SJCRH30 (cell line): ENCODE data around the gene PLEKHJ1. TPM values are rescaled to one million over a fixed set of nuclear protein-coding genes. Genes with fewer than 3 reads are reported as not detected.

Experiments used
- DNase-seq, 2 experiments: peaks; one replicate each; pipeline ENCODE4 v3.0.0-alpha.2; 2015 to 2020
- H3K27ac ChIP-seq: fragments of 250-450 bp; sonication (Bioruptor Pico); 2 replicates; pipeline ENCODE4 v1.5.1; 2020; ENCODE audit warnings: mild to moderate bottlenecking, moderate library complexity
- H3K27me3 ChIP-seq: fragments of 250-450 bp; sonication (Bioruptor Pico); 2 replicates; pipeline ENCODE4 v1.5.1; 2020; ENCODE audit warnings: mild to moderate bottlenecking, moderate library complexity
- H3K36me3 ChIP-seq: fragments of 250-450 bp; sonication (Bioruptor Pico); 2 replicates; pipeline ENCODE4 v1.5.1; 2020; ENCODE audit warnings: mild to moderate bottlenecking, moderate library complexity
- H3K4me1 ChIP-seq: fragments of 250-450 bp; sonication (Bioruptor Pico); 2 replicates; pipeline ENCODE4 v1.5.1; 2020; ENCODE audit warnings: mild to moderate bottlenecking, moderate library complexity
- H3K4me3 ChIP-seq: fragments of 250-450 bp; sonication (Bioruptor Pico); 2 replicates; pipeline ENCODE4 v1.5.1; 2020; ENCODE audit warnings: mild to moderate bottlenecking, moderate library complexity
- H3K9me3 ChIP-seq: fragments of 250-450 bp; sonication (Bioruptor Pico); replicated peaks from 2 replicates; pipeline ENCODE4 v1.5.1; 2020; ENCODE audit warnings: mild to moderate bottlenecking, moderate library complexity
- total RNA-seq: library from RNA; depleted of rRNA; stranded (reverse); fragments of >200 nt; shearing (Covaris generic); gene quantifications from 2 replicates; pipeline ENCODE4 v1.2.3, GENCODE V29; 2014

The PLEKHJ1 gene
- total RNA-seq, 1 experiment from 2014 or later, result 52.7 TPM

- Histone ChIP-seq H3K27me3 (no peaks in the 10 kb centered on the region), H3K27ac (peak within 1 kb of the TSS; percentile 96), H3K36me3 (peaks cover 15% of the 10 kb centered on the region), H3K9me3 (no peaks in the 10 kb centered on the region), H3K4me3 (peak within 1 kb of the TSS; percentile 64), H3K4me1 (peaks cover 16% of the 10 kb centered on the region)
- peak; percentile 99 for DNase-seq
Observed at GRCh38 chr19:2255982-2256685, 20.0 kb upstream of the PLEKHJ1 start, which contains the start of gene JSRP1. JSRP1 (minus strand) TSS chr19:2256417; CDS start chr19:2255314, 1,103 bp downstream.

DNA sequence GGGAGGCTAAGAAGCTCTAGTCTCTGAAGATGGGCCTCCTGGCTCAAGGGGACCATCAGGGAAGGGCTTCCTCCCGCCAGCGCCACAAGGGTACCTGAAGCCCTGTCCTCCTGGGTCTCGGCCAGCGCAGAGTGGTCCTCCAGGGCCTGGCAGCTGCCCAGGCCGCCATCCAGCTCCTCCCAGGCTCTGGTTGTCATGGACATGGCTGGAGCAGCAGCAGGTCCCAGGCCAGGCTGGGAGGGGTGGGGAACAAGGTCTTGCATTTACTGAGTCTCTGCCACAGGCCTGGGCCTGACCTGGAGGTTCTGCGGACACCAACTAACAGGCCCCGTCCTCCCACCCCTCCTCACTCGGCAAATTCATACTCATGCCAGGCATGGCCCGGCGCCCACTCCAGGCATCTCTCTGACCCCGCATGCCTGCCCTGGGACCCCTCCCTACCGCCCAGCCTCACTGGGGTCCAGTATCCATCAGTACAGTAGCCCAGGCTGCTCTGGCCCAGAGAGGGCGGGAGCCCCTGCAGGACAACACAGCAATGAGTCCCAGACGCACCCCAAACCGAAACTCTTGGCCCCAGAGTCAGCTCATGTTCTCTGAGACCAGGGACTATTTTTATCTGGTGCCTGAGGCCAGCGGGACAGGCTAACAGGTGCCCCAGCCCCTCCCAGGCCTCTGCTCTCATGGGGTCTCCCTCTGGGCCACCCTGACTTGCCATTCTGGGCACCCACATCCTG lies 19.1 kb upstream of the PLEKHJ1 start:
- H3K4me1 ChIP-seq, result peaks cover 16% of the 10 kb centered on the region
- DNase-seq, result peak; percentile 71 to 75

DNA sequence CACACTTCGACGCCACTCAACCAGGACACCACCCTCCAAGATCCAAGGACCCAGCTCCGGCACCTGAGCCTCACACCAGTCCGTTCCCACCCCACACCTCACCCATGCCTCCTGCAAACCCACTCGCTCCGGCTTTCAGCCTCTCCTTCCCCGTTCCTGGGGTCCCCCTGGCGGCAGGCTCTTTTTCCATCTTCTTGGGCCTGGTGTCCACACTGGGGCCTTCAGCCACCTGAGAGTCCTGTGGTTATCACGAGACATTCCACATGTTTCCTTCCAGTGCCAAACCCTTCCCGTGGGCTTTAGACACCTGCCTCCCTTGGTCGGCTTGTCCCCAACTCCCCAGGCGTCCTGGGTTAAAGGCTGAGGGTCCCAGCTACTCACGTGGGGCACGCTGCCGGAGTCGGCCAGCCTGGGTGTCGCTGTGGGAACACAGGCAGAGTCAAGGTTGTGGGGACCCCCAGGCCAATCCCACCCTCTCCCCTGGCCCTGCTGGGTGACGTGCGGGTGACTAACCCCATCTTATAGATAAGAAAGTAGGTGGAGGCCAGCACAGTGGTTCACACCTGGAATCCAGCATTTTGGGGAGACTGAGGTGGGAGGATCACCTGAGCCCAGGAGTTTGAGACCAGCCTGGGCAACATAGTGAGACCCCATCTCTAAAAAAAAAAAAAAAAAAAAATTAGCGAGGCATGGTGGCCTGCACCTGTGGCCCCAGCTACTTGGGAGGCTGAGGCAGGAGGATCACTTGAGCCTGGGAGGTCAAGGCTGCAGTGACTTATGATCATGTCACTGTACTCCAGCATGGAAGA lies 18.1 kb upstream of the PLEKHJ1 start:
- Histone ChIP-seq H3K27me3 (no peaks in the 10 kb centered on the region), H3K4me3 (no peak overlapping the region), H3K9me3 (no peaks in the 10 kb centered on the region), H3K36me3 (peaks cover 26% of the 10 kb centered on the region), H3K4me1 (peaks cover 16% of the 10 kb centered on the region), H3K27ac (no peak overlapping the region)
- no peak for DNase-seq

More for the DNA sequence above, 19.1 kb upstream of the PLEKHJ1 start:
- Histone ChIP-seq H3K27me3 (no peaks in the 10 kb centered on the region), H3K27ac (peak overlapping the region; percentile 96), H3K9me3 (no peaks in the 10 kb centered on the region), H3K36me3 (peaks cover 18% of the 10 kb centered on the region), H3K4me3 (peak overlapping the region; percentile 64)

GRCh38 chr19:2253106-2254063 lies 17.3 kb upstream of the PLEKHJ1 start:
- no peak for DNase-seq
- no peaks in the 10 kb centered on the region for H3K27me3 ChIP-seq
- H3K4me3 ChIP-seq, result no peak overlapping the region
- peaks cover 16% of the 10 kb centered on the region for H3K4me1 ChIP-seq
- no peak overlapping the region for H3K27ac ChIP-seq
- no peaks in the 10 kb centered on the region for H3K9me3 ChIP-seq
- H3K36me3 ChIP-seq, result peaks cover 35% of the 10 kb centered on the region

- DNase-seq, result no peak
- H3K36me3 ChIP-seq, result peaks cover 35% of the 10 kb centered on the region
- no peak overlapping the region for H3K4me3 ChIP-seq
- H3K4me1 ChIP-seq, result peaks cover 15% of the 10 kb centered on the region
- H3K27me3 ChIP-seq, result no peaks in the 10 kb centered on the region
- no peaks in the 10 kb centered on the region for H3K9me3 ChIP-seq
- H3K27ac ChIP-seq, result no peak overlapping the region
Observed at GRCh38 chr19:2252797-2253105, 16.6 kb upstream of the PLEKHJ1 start.

- no peak overlapping the region for H3K27ac ChIP-seq
- H3K4me3 ChIP-seq, result no peak overlapping the region
- H3K4me1 ChIP-seq, result peaks cover 12% of the 10 kb centered on the region
- H3K27me3 ChIP-seq, result no peaks in the 10 kb centered on the region
- no peaks in the 10 kb centered on the region for H3K9me3 ChIP-seq
- peaks cover 40% of the 10 kb centered on the region for H3K36me3 ChIP-seq
- DNase-seq, result no peak
Observed at GRCh38 chr19:2252055-2252796, 16.1 kb upstream of the PLEKHJ1 start.

- Histone ChIP-seq H3K9me3 (no peaks in the 10 kb centered on the region), H3K4me1 (peaks cover 12% of the 10 kb centered on the region), H3K27me3 (no peaks in the 10 kb centered on the region)
Observed at GRCh38 chr19:2251106-2252054, 15.3 kb upstream of the PLEKHJ1 start.

DNA sequence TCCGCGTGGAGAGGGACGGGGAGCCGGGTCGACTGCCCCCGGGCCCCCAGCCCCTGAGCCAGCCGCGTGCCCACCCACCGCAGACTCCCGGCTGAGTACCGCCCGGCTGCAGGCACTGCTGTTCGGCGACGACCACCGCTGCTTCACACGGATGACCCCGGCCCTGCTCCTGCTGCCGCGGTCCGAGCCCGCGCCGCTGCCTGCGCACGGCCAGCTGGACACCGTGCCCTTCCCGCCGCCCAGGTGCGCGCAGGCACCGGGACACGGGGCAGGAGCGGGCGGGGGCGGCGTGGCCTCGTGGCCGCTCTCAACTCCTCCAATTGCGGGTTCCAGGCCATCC lies 14.6 kb upstream of the PLEKHJ1 start:
- DNase-seq, result no peak
- H3K4me1 ChIP-seq, result peaks cover 10% of the 10 kb centered on the region
- no peaks in the 10 kb centered on the region for H3K27me3 ChIP-seq
- no peak overlapping the region for H3K27ac ChIP-seq
- peaks cover 53% of the 10 kb centered on the region for H3K36me3 ChIP-seq
- no peaks in the 10 kb centered on the region for H3K9me3 ChIP-seq
- no peak overlapping the region for H3K4me3 ChIP-seq

More at GRCh38 chr19:2251106-2252054, 15.3 kb upstream of the PLEKHJ1 start:
- H3K4me3 ChIP-seq, result no peak overlapping the region
- DNase-seq, result no peak
- peaks cover 47% of the 10 kb centered on the region for H3K36me3 ChIP-seq
- no peak overlapping the region for H3K27ac ChIP-seq

DNA sequence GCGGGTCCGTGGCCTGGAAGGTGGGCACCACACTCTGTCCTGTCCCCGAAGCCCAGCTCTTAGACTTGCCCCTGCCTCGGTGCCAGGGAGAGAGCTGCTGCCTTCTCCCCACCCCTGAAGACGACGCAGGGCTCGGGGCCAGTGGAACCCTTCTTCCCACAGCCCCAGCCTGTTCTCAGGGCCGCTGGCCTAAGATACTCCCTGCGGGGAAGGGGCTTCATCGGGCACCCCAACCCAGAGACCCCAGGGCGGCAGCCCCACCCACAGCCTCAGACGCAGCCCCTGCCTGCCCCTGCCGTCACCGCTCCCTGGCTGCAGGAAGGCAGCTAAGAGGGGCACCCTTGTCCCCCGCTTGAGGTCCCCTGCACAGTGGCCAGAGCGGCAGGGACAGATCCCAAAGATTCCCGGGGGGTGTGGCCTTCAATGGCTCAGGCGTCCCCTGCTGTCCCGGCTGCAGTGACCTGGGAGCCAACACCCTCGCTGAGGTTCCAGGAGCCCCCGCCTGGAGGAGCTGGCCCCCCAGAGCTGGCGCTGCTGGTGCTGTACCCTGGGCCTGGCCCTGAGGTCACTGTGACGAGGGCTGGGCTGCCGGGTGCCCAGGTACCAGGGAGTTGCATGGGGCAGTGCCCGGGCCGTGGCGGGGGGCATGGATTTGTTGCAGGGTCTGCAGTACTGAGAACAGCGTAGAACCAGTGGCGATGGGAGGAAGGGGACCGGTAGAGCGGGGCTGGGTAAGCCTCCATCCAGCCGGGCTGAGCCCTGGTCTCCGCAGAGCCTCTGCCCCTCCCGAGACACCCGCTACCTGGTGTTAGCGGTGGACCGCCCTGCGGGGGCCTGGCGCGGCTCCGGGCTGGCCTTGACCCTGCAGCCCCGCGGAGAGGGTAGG lies 14.0 kb upstream of the PLEKHJ1 start:
- Histone ChIP-seq H3K27ac (no peak overlapping the region), H3K27me3 (no peaks in the 10 kb centered on the region), H3K4me1 (peaks cover 4% of the 10 kb centered on the region), H3K9me3 (no peaks in the 10 kb centered on the region), H3K36me3 (peaks cover 59% of the 10 kb centered on the region), H3K4me3 (no peak overlapping the region)
- no peak for DNase-seq

- H3K27ac ChIP-seq, result no peak within 1 kb of the TSS
- no peak for DNase-seq
- H3K36me3 ChIP-seq, result peaks cover 67% of the 10 kb centered on the region
- no peaks in the 10 kb centered on the region for H3K9me3 ChIP-seq
- no peaks in the 10 kb centered on the region for H3K27me3 ChIP-seq
- H3K4me1 ChIP-seq, result no peaks in the 10 kb centered on the region
- no peak within 1 kb of the TSS for H3K4me3 ChIP-seq
Observed at GRCh38 chr19:2249010-2249866, 13.1 kb upstream of the PLEKHJ1 start, which contains the start of gene AMH. AMH (plus strand) TSS chr19:2249323; CDS start chr19:2249333, 10 bp downstream.
